GM23338 (cell line): ENCODE data around the gene FHIT.

ENCODE experiments used
- CTCF ChIP-seq, 2 experiments: fragments of 200-600 bp in 1 of 2; sonication (generic) in 1 of 2; conservative IDR thresholded peaks; 2 replicates each; pipeline versions ENCODE4 v1.5.1 to v1.6.1; 2016 to 2017; ENCODE audit warnings: antibody characterized with exemption in 2 of 2, low read depth in 2 of 2, mild to moderate bottlenecking in 2 of 2, moderate library complexity in 1 of 2
- EZH2 ChIP-seq: fragments of 200-600 bp; sonication (generic); IDR thresholded peaks from one replicate; pipeline ENCODE4 v1.8.0; 2017; ENCODE audit warnings: antibody characterized with exemption, mild to moderate bottlenecking, low read depth; ENCODE audit not compliant: unreplicated experiment
- EZH2phosphoT487 ChIP-seq: fragments of 200-600 bp; sonication (generic); IDR thresholded peaks from one replicate; pipeline ENCODE4 v1.8.1; 2018; ENCODE audit warnings: antibody characterized with exemption; ENCODE audit not compliant: unreplicated experiment
- NANOG ChIP-seq: IDR thresholded peaks from 2 replicates; pipeline ENCODE4 v1.6.1; 2016; ENCODE audit warnings: antibody characterized with exemption, borderline replicate concordance
- POLR2AphosphoS5 ChIP-seq: IDR thresholded peaks from 2 replicates; pipeline ENCODE4 v1.6.1; 2016; ENCODE audit warnings: antibody characterized with exemption, low read depth
- REST ChIP-seq: IDR thresholded peaks from one replicate; pipeline ENCODE4 v1.6.1; 2018; ENCODE audit warnings: antibody characterized with exemption; ENCODE audit not compliant: unreplicated experiment
- ZNF114 ChIP-seq: fragments of 250-450 bp; sonication (Bioruptor Pico); IDR thresholded peaks from 2 replicates; pipeline ENCODE4 v1.5.0; 2020; ENCODE audit warnings: mild to moderate bottlenecking, moderate library complexity
- ZNF331 ChIP-seq: fragments of 250-450 bp; sonication (Bioruptor Pico); IDR thresholded peaks from 2 replicates; pipeline ENCODE4 v1.5.0; 2020; ENCODE audit warnings: low read depth, mild to moderate bottlenecking, moderate library complexity
- ZNF462 ChIP-seq: fragments of 250-450 bp; sonication (Bioruptor Pico); IDR thresholded peaks from 2 replicates; pipeline ENCODE4 v1.5.0; 2020; ENCODE audit warnings: mild to moderate bottlenecking, moderate library complexity

- TF ChIP-seq CTCF (conservative IDR thresholded peaks at IDR 0.05; ENCODE audit: low read depth in 2 of 2) (no peak), REST (no peak), POLR2AphosphoS5 (no peak), EZH2phosphoT487 (no peak), ZNF462 (CRISPR knock-in tag) (no peak), NANOG (no peak), ZNF331 (CRISPR knock-in tag) (no peak), ZNF114 (CRISPR knock-in tag) (no peak), EZH2 (no peak)
Measured at GRCh38 chr3:61053781-61054496, 197.3 kb downstream of the FHIT start.
